GM12873 (cell line): ENCODE results near the gene DNER.

Source experiments
- TF ChIP-seq, protein P1 (sequence below): IDR thresholded peaks from 2 replicates; pipeline ENCODE4 v1.5.1; 2012; ENCODE audit warnings: low read depth, mild to moderate bottlenecking, moderate library complexity, low read length, control low read depth; ENCODE audit not compliant: insufficient read depth; ENCODE audit errors: missing control alignments

The DNER gene

DNA sequence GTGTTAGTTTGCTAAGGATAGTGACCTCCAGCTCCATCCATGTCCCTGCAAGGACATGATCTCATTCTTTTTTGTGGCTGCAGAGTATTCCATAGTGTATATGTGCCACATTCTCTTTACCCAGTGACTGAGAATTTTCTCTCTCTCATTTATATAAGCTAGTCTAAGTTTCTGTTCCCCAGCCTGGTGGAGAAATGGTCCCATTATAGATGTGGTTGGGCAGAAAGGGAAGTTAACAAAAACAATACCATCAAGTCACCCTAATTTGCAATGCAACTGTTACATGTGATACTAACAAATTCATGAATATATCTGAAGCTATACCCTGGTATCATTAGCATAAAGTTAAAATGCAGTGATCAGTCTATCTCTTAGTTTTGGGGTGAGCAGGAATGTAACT, 54.0 kb downstream of the DNER start:
- TF ChIP-seq, protein P1, sequence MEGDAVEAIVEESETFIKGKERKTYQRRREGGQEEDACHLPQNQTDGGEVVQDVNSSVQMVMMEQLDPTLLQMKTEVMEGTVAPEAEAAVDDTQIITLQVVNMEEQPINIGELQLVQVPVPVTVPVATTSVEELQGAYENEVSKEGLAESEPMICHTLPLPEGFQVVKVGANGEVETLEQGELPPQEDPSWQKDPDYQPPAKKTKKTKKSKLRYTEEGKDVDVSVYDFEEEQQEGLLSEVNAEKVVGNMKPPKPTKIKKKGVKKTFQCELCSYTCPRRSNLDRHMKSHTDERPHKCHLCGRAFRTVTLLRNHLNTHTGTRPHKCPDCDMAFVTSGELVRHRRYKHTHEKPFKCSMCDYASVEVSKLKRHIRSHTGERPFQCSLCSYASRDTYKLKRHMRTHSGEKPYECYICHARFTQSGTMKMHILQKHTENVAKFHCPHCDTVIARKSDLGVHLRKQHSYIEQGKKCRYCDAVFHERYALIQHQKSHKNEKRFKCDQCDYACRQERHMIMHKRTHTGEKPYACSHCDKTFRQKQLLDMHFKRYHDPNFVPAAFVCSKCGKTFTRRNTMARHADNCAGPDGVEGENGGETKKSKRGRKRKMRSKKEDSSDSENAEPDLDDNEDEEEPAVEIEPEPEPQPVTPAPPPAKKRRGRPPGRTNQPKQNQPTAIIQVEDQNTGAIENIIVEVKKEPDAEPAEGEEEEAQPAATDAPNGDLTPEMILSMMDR, result no peak

DNA sequence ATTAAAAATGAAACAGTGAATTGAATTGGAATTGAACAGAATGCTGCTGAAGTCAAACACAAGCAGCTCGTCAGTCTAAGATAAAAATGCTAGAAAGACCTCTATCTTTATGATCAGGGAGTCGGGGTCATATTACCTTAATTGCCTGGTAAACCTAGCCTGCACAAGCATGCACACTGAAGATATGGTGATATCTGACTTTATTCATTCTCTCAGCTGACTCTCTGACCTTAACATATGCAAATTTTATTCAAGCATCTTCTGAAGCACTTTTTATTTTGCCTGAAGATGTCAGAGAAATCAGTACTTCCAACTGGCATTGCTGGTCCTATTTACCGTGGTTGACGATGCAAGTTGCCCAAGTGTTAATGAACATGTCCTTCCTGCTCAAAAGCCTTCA, 56.4 kb downstream of the DNER start:
- TF ChIP-seq, protein P1, result no peak

- TF ChIP-seq, protein P1, result no peak
These were observed 59.9 kb downstream of the DNER start for GRCh38 chr2:229654437-229654836.

DNA sequence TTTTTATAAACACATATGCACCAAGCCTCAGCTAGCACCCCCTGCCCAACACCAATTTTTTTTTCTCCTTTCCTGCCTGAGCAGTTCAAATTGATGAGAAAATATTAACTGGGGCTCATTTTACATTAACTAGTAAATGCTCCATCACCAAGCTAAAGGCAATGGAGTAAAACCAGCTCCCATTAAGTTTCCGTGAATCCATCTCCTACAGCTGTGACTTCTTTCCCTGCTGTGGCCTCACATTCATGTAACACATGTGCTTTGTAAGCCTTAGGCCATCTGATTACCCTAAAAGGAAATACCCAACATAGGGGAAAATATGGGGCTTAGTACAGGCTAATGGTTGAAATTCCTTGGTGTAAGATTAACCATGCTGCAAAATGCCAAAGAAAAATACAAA, 60.8 kb downstream of the DNER start:
- TF ChIP-seq, protein P1, result no peak

- TF ChIP-seq, protein P1, result no peak
These were observed 61.6 kb downstream of the DNER start for GRCh38 chr2:229652796-229653195.

GRCh38 chr2:229650901-229651300, 63.5 kb downstream of the DNER start:
- TF ChIP-seq, protein P1, result no peak

- TF ChIP-seq, protein P1, result no peak
These were observed 64.3 kb downstream of the DNER start for GRCh38 chr2:229650059-229650458.

GRCh38 chr2:229646186-229646723, 68.1 kb downstream of the DNER start:
- TF ChIP-seq, protein P1, result no peak
